Esophagus (tissue), 2 donors: Measurements from ENCODE around the gene FRMD4A. TPM values are rescaled to one million over a fixed set of nuclear protein-coding genes. Genes with fewer than 3 reads are reported as not detected.

ENCODE experiments used
- H3K27ac ChIP-seq, 2 donors: one replicate each; pipeline ENCODE4 v1.5.1; 2013; ENCODE audit warnings: low read depth in 2 of 2, mild to moderate bottlenecking in 2 of 2, inconsistent platforms in 1 of 2, low read length in 1 of 2, moderate library complexity in 1 of 2
- H3K27me3 ChIP-seq, 2 donors: one replicate each; pipeline ENCODE4 v1.6.1; 2013; ENCODE audit warnings: low read length in 2 of 2, control low read depth in 1 of 2, mild to moderate bottlenecking in 1 of 2; ENCODE audit not compliant: insufficient read depth in 2 of 2, control insufficient read depth in 1 of 2
- H3K36me3 ChIP-seq, 2 donors: one replicate each; pipeline ENCODE4 v1.6.1; 2013; ENCODE audit warnings: low read length in 1 of 2; ENCODE audit not compliant: control insufficient read depth in 2 of 2, insufficient read depth in 2 of 2
- H3K4me1 ChIP-seq, 2 donors: one replicate each; pipeline ENCODE4 v1.6.1; 2013; ENCODE audit warnings: low read length in 1 of 2; ENCODE audit not compliant: control insufficient read depth in 2 of 2, insufficient read depth in 2 of 2
- H3K4me3 ChIP-seq, 2 donors: one replicate each; pipeline ENCODE4 v1.5.1; 2013; ENCODE audit warnings: low read length in 2 of 2, mild to moderate bottlenecking in 2 of 2, low read depth in 1 of 2, moderate library complexity in 1 of 2
- H3K9me3 ChIP-seq, 2 donors: one replicate each; pipeline ENCODE4 v1.6.1; 2013; ENCODE audit warnings: mild to moderate bottlenecking in 2 of 2, low read depth in 1 of 2, low read length in 1 of 2, moderate library complexity in 1 of 2; ENCODE audit not compliant: control insufficient read depth in 2 of 2, insufficient read depth in 1 of 2
- WGBS, 2 donors: extraction: QIAGEN DNeasy Blood & Tissue Kit; methylation state at CpG; one replicate each; pipeline ENCODE4 v1.1.7; 2013; 5-methylcytosine and 5-hydroxymethylcytosine counted together
- polyA plus RNA-seq, 2 donors: library from polyadenylated mRNA; stranded (reverse); fragments of 200-250 nt; gene quantifications; one replicate each; pipeline ENCODE4 v1.2.3, GENCODE V29; 2013
- donor health status: healthy with polysubstance abuse.
- donor health status: Bipolar disorder and iron deficiency.

Gene FRMD4A
- polyA plus RNA-seq, 2 donors = 9.3 to 12.6 TPM

- no peaks in the 10 kb centered on the region for H3K27me3 ChIP-seq
- H3K4me1 ChIP-seq = peaks cover 0 to 4% of the 10 kb centered on the region in 2 donors
- H3K36me3 ChIP-seq = peaks cover 3 to 27% of the 10 kb centered on the region in 2 donors
- no peak overlapping the region for H3K27ac ChIP-seq
- H3K9me3 ChIP-seq = no peaks in the 10 kb centered on the region
- WGBS, 2 donors = 92 to 93% methylated on average over 68 of the region's 68 CpGs
- no peak overlapping the region for H3K4me3 ChIP-seq
Observed at GRCh38 chr10:13656337-13657100, 674.2 kb downstream of the FRMD4A start.

DNA sequence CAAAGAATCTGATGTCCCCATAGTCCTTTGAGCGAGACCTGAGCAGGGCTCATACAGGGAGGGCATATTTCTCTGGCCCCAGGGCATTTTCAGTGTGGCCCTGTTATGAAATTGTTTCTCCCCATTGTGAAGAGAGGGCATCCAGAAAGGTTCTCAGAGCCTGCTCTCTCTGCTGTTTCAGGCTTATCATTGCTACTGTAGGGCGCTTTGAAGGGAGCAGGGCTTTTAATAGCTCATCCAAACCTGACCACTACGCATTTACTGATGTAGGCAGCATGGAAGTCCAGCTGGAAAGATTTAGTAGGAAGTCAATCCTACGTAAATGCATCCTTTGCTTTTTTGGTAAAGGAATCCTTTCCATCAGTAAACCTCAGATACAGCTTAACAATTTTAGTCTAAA is 675.9 kb downstream of the FRMD4A start:
- Histone ChIP-seq H3K27me3 (no peaks in the 10 kb centered on the region), H3K4me3 (no peak overlapping the region), H3K27ac (no peak overlapping the region), H3K36me3 (peaks cover 13 to 36% of the 10 kb centered on the region in 2 donors), H3K4me1 (peaks cover 0 to 2% of the 10 kb centered on the region in 2 donors), H3K9me3 (no peaks in the 10 kb centered on the region)
- WGBS, 2 donors = 94 to 97% methylated on average over 4 of the region's 4 CpGs

DNA sequence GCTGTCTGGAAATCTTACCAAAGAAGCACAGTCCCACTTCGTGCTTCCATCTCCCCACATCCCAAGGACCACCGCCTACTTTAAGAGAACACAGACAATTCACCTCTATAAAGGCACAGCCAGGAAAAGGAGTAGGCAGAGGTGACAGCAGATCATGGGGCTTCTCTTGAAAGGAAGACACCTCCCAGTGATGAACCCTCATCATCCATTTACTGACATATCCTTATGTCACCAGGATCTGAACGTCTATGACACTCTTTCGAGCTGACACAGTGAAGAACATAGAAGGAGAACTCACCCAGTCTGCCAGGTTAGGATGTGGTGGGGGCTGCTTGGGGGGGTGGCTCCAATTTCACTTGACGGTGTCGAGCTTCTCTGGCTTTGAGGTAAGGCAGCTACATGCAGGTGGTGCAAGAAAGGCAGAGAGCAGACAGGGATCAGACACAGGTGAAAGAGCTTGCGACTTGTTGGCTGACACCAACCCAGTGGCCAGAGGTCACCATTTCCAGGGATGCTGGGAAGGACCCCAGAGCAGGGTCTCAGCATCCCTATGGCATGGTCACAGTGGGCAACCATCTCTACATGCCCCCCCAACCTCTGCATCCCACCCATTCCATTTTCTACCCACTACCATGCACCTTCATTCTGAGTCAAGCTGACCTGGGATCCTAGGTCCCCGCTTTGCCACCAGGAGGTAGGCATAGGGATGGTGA is 676.5 kb downstream of the FRMD4A start:
- H3K27ac ChIP-seq = no peak overlapping the region
- WGBS, 2 donors = 92 to 94% methylated on average over 8 of the region's 8 CpGs
- no peaks in the 10 kb centered on the region for H3K9me3 ChIP-seq
- H3K4me1 ChIP-seq = peaks cover 0 to 2% of the 10 kb centered on the region in 2 donors
- H3K27me3 ChIP-seq = no peaks in the 10 kb centered on the region
- H3K4me3 ChIP-seq = no peak overlapping the region
- peaks cover 16 to 34% of the 10 kb centered on the region in 2 donors for H3K36me3 ChIP-seq

DNA sequence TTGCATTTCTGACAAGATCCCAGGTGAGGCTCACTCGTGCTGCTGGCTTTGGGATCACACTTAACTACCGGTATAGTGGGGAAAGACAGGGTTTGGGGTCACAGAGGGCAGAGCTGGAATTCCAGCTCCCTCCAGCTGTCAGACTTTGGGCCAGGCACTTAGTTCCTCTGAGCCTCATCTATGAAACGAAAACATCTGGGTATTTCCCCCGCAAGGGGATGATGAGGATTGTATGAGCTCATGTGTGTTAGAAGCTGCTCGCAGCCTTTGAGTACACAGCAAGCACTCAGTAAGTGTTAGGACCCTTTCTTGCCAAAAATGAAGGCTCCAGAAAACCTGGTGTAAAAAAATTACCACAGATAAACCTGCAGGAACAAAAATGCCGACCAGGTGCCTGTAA is 677.9 kb downstream of the FRMD4A start:
- Histone ChIP-seq H3K4me1 (peaks cover 0 to 2% of the 10 kb centered on the region in 2 donors), H3K27ac (no peak overlapping the region), H3K36me3 (peaks cover 19 to 38% of the 10 kb centered on the region in 2 donors), H3K9me3 (no peaks in the 10 kb centered on the region), H3K4me3 (no peak overlapping the region), H3K27me3 (no peaks in the 10 kb centered on the region)
- 81% methylated on average over 6 of the region's 6 CpGs for WGBS, 2 donors

DNA sequence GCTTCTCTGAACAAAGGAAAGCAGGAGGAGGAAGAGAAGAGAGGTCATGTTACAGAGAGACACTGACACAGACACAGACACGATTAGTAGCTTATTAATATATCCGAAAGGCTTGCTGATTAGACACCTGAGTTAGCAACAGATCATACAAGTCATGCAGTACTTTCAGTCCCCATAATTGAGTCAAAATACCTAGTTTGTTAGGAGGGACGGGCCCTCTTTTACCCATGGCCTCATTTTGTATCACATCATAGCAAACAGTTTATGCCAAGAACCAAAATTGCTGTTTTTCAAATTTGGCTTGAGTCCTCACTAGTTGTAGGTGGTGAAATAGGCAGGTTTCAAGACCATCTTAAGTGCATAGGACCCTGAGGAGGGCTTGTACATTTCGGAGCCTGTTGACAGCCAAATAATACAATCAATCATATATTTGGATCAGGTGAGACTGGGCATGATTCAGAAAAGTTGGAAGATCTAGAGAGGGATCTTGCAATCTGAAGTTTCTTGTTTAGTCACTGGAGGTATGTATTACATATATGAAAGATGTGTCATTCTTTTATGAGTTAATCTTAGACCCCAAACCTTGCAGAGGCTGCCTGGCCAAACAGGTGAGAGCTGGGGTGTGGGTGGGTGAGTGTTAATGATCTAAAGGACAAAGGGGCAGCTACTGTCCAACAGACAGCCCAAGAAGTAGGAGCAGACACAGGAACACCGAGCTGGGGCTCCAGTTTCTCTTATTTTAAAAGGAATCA is 678.6 kb downstream of the FRMD4A start:
- Histone ChIP-seq H3K27ac (no peak overlapping the region), H3K9me3 (no peaks in the 10 kb centered on the region), H3K4me1 (peaks cover 0 to 2% of the 10 kb centered on the region in 2 donors), H3K36me3 (peaks cover 21 to 39% of the 10 kb centered on the region in 2 donors), H3K27me3 (no peaks in the 10 kb centered on the region), H3K4me3 (no peak overlapping the region)
- 78 to 81% methylated on average over 5 of the region's 5 CpGs for WGBS, 2 donors

DNA sequence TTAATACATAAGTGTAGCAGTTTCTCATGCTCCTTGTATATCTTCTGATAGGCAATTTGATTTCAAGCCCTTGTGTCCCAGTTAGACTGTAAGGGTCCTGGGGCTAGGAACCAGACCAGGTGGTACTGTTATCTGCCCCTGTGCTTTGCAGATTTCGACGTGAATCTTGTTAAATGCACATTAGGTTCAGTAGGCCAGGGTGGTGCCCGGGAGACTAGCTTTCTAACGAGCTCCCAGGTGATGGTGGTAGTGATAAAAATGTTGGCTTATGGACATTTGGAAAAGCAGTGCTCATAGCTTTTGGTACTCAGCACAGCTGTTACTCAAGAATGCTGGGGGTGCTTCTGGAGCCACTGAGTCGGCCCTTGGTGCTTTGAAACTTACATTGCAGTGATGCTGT is 679.8 kb downstream of the FRMD4A start:
- Histone ChIP-seq H3K36me3 (peaks cover 25 to 41% of the 10 kb centered on the region in 2 donors), H3K4me3 (no peak overlapping the region), H3K27ac (no peak overlapping the region), H3K4me1 (peaks cover 0 to 2% of the 10 kb centered on the region in 2 donors), H3K27me3 (no peaks in the 10 kb centered on the region), H3K9me3 (no peaks in the 10 kb centered on the region)
- 85 to 86% methylated on average over 5 of the region's 5 CpGs for WGBS, 2 donors

DNA sequence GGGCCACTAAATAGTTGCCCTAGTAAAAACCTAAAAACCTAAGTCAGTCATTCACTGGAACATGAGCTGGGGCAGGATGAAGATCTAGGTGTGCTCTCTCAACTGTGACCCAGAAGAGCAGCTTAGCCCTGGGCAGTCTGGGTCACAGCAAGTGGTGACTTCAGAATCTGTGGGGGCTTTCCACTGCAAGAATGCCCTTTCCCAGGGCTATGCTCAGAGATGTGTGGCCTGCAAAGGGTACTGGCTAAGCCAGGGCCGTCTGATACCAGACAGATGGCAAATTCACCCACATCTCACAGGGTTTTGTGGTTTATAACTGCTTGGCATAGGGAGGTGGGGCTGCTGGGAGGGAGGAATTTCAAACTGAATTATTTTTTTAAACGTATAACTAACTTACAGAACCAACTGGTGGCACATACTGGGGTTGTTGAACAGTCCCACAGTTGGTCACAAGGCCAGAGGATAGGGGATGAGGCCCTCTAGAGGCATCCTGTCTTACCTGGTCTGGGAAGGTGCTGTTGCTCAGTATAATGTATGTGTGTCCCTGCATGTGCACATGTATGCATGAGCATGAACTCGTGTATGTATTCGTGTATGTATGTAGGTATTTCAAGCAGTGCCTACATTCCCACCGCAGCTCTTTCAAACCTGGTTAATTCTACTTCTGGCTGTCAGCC is 680.7 kb downstream of the FRMD4A start:
- peaks cover 31 to 39% of the 10 kb centered on the region in 2 donors for H3K36me3 ChIP-seq
- H3K27me3 ChIP-seq = no peaks in the 10 kb centered on the region
- H3K4me1 ChIP-seq = peaks cover 0 to 2% of the 10 kb centered on the region in 2 donors
- no peak overlapping the region for H3K27ac ChIP-seq
- WGBS, 2 donors = 74 to 80% methylated on average over 5 of the region's 5 CpGs
- no peaks in the 10 kb centered on the region for H3K9me3 ChIP-seq
- no peak overlapping the region for H3K4me3 ChIP-seq

- Histone ChIP-seq H3K4me3 (no peak overlapping the region), H3K27me3 (no peaks in the 10 kb centered on the region), H3K27ac (no peak overlapping the region), H3K4me1 (no peaks in the 10 kb centered on the region), H3K9me3 (no peaks in the 10 kb centered on the region), H3K36me3 (peaks cover 27 to 31% of the 10 kb centered on the region in 2 donors)
- WGBS, 2 donors = 85 to 90% methylated on average over 12 of the region's 12 CpGs
Observed at GRCh38 chr10:13648425-13648824, 682.3 kb downstream of the FRMD4A start.

- H3K36me3 ChIP-seq = peaks cover 18 to 21% of the 10 kb centered on the region in 2 donors
- WGBS, 2 donors = 95 to 96% methylated on average over 9 of the region's 9 CpGs
- H3K9me3 ChIP-seq = peaks cover 3 to 4% of the 10 kb centered on the region in 2 donors
- H3K4me3 ChIP-seq = no peak overlapping the region
- no peak overlapping the region for H3K27ac ChIP-seq
- no peaks in the 10 kb centered on the region for H3K27me3 ChIP-seq
- H3K4me1 ChIP-seq = no peaks in the 10 kb centered on the region
Observed at GRCh38 chr10:13644866-13645265, 685.9 kb downstream of the FRMD4A start.
